HCEC 1CT (cell line): ENCODE measurements around the gene MMP21.
A peak's percentile ranks its signal among the peaks of the same experiment; 100 is the strongest.

ENCODE experiments used
- DNase-seq: peaks from one replicate; pipeline ENCODE4 v3.0.0-alpha.2; 2017

Gene MMP21

GRCh38 chr10:125761961-125762360 is 13.7 kb downstream of the MMP21 start:
- no peak for DNase-seq

DNA sequence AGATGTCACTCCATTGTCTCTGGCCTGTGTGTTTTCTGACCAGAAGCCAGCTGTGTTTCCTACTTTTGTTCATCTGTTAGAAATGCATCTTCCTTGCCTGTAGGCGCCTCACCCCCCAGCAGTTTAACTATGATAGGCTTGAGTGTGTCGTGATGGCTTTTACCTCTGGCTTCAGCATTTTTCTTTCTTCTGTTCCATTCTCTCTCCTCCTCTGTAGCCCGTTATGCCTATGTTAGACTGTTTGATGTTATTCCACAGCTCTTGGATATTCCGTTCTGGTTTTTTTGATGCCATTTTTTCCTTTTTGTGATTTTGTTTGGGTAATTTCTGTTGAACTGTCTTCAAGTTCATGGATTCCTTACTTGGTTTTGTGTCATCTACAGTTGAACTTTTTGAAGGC is 17.9 kb downstream of the MMP21 start:
- no peak for DNase-seq

- DNase-seq = no peak
Observed at GRCh38 chr10:125756853-125757487, 18.7 kb downstream of the MMP21 start.

- DNase-seq = no peak
Observed at GRCh38 chr10:125756196-125756595, 19.4 kb downstream of the MMP21 start.

DNA sequence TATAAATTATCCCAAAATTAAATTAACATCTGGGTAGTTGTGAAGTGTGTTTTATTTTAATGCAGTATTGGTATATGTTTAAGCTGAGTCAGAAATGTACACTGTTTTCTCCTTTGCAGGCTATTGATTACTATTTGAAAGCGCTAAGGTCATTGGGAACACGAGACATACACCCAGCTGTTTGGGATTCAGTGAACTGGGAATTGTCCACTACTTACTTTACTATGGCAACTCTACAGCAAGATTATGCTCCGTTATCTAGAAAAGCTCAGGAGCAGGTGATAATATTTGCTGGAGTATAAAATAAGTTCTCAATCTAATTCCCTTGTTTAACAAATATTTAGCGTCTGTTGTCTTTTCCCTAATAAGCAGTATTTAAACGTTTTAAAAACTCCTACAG is 28.2 kb downstream of the MMP21 start:
- no peak for DNase-seq

DNA sequence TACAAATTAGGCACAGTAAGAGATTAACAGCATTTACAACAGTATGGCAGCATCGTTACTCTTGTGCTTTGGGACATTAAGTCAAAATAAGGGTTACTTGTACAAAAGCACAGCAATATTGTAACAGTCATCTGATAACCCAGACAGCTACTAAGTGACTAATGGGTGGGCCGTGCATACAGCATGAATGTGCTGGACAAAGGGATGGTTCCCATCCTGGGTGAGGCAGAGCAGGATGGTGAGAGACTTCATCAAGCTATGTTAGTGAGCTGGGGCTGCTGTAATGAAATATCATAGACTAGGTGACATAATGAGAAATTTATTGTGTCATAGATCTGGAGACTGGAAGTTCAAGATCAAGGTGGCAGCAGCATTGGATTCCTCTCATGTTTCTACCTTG is 30.7 kb downstream of the MMP21 start:
- DNase-seq = no peak

DNA sequence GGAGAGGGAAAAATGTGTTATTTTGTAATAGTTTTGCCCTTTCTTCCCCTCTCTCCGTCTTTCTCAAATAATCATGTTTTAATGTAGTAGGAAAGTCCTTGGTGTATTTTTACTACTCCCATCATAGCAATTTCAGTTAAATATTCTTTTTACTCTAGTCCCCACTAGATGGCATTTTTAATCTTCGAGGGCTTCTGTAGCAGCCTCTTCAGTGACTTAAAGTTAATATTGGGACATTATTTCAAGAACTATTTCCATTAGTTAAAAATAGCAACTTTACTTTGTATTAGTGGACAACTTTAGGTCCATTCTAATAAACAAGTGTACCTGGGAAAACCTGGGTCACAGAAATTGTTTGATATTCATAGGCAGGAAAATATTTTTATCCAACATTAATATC is 33.2 kb downstream of the MMP21 start:
- peak; percentile 4 for DNase-seq

- no peak for DNase-seq
Observed at GRCh38 chr10:125739994-125740679, 35.5 kb downstream of the MMP21 start.

DNA sequence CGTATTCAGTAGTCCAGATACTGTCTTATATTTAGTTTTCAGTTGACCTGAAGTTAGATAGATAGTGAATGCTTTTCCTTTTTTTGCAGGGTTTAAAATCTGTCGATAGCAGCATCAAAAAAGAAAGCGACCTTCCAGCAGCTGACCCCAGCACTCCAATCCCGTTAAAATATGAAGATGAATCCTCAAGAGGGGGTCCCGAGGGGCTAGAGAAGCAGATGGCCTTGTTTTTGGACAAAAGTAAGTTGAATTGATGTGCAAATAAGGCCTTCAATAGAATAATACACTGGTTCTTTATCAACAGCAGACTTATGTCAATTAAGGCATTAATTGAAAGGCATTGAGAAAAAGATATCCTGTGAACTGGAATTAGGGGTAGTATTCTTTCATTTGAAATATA is 37.4 kb downstream of the MMP21 start:
- DNase-seq = no peak

DNA sequence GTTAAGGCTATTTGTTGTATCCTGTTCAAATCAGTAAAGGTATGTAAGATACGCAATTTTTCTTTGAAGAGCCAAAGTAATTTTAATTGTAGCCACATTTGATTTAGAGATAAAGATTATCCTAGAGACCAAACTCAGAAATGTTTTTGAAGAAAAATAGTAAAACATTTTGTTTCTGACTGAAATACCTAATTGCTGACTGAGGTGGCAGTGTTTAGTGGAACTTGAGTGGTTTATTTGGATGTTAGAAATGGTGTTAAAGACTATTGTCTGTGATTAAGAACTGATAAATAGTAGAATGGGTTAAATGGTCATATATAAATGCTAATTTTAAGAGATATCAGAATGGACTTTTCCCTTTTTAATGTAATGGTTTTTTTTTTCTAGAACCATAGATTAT is 40.8 kb downstream of the MMP21 start:
- DNase-seq = no peak

- DNase-seq = no peak
Observed at GRCh38 chr10:125734148-125734547, 41.5 kb downstream of the MMP21 start.

DNA sequence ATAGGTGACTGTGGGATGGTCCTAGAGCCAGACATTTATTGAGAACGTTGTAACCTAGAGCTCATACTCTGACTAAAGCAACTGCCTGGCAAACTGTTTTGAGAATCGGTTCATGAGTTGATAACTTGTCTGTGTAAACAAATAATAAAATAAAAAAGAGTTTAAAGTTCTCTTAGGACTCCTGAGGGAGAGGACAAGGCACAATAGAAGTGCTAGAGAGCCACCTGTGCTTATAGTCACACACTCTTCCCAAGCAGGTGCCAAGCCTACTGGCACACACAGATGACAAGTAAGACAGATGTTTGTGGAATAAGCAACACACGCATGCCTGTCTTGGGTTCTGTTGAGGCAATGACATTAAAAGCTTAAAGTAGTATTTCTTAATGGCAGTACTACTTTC is 48.2 kb downstream of the MMP21 start:
- no peak for DNase-seq

DNA sequence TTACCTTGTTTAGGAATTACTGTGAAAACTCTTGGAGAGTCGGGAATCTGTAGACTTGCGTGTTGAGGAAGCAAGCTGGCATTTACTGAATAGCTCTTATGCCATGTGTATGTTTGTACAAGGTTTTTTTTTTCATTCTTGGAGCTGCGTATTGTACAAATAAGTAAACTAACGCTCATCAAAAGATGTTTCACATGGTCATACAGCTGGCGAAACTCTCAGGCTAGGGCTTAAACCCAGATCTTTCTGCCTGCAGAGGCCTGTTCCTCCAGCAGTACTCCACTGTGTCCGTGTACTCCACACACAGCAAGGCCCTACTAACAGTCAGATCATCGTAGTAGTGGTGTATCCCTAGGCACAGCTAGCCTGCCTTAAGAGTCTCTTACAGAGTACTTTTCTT is 48.7 kb downstream of the MMP21 start:
- no peak for DNase-seq

- no peak for DNase-seq
Observed at GRCh38 chr10:125722811-125723210, 52.8 kb downstream of the MMP21 start.

GRCh38 chr10:125721035-125721434 is 54.6 kb downstream of the MMP21 start:
- no peak for DNase-seq

- DNase-seq = no peak
Observed at GRCh38 chr10:125720002-125720382, 55.6 kb downstream of the MMP21 start.

GRCh38 chr10:125719173-125720001 is 56.2 kb downstream of the MMP21 start, which contains the start of gene EDRF1:
Gene EDRF1, plus strand, starts transcription at chr10:125719709. Its CDS starts 99 bp downstream, at chr10:125719808.
- peak; percentile 99 for DNase-seq
